Progenitor cell of endocrine pancreas (in vitro differentiated cells): ENCODE results near the gene TTLL11. TPM values are rescaled to one million over a fixed set of nuclear protein-coding genes. Genes with fewer than 3 reads are reported as not detected.

Experiments used
- DNase-seq: peaks from one replicate; pipeline ENCODE4 v3.0.0; 2021; ENCODE audit warnings: low spot score; ENCODE audit not compliant: unreplicated experiment
- H3K27ac Mint-ChIP-seq: 2 replicates; pipeline ENCODE4 v1.8.0; 2021; ENCODE audit warnings: mild to moderate bottlenecking, moderate library complexity, mixed read lengths
- H3K27me3 Mint-ChIP-seq: 2 replicates; pipeline ENCODE4 v1.8.0; 2021; ENCODE audit warnings: mixed read lengths
- H3K36me3 Mint-ChIP-seq: 2 replicates; pipeline ENCODE4 v1.8.0; 2022; ENCODE audit warnings: mixed read lengths; ENCODE audit not compliant: insufficient read depth
- H3K4me1 Mint-ChIP-seq: 2 replicates; pipeline ENCODE4 v1.8.0; 2021; ENCODE audit warnings: low read depth, mixed read lengths
- H3K4me3 Mint-ChIP-seq: 2 replicates; pipeline ENCODE4 v1.8.0; 2021; ENCODE audit warnings: low read depth, mild to moderate bottlenecking, moderate library complexity, mixed read lengths
- H3K9me3 Mint-ChIP-seq: 2 replicates; pipeline ENCODE4 v1.8.0; 2021; ENCODE audit warnings: low read depth, mixed read lengths
- total RNA-seq: library from RNA; stranded (reverse); gene quantifications from 2 replicates; pipeline ENCODE4 v1.2.1, GENCODE V29; 2021
- TF ChIP-seq, protein P1 (sequence below): fragments of 200-600 bp; sonication (generic); IDR thresholded peaks from one replicate; pipeline ENCODE4 v1.5.0; 2021; ENCODE audit warnings: antibody characterized with exemption, mild to moderate bottlenecking; ENCODE audit not compliant: unreplicated experiment

The TTLL11 gene
- total RNA-seq, 1 donor from 2014 or later: 5.3 TPM

DNA sequence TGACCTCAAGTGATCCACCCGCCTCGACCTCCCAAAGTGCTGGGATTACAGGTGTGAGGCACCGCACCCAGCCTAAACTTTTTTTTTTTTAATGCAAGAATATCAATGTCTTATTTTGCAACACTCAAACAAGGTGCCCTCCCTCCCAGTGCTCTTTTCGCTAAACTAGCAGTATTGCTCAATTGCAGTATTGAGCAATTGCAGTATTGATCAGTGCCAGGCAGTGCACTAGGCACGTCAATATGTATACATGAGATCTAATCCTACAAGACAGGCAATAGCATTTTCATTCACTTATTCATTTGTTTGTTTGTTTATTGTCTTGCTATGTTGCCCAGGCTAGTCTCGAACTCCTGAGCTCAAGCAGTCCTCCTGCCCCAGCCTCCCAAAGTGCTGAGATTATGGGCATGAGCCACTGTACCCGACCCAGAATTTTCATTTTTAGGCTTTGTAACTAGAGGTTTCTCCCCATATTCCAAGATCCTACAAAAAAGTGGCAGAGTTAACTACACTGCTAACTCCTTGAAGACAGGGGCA lies 94.5 kb downstream of the TTLL11 start:
- no peak for DNase-seq
- no peaks in the 10 kb centered on the region for H3K9me3 Mint-ChIP-seq
- H3K4me1 Mint-ChIP-seq: peaks cover 3% of the 10 kb centered on the region
- TF ChIP-seq, protein P1, sequence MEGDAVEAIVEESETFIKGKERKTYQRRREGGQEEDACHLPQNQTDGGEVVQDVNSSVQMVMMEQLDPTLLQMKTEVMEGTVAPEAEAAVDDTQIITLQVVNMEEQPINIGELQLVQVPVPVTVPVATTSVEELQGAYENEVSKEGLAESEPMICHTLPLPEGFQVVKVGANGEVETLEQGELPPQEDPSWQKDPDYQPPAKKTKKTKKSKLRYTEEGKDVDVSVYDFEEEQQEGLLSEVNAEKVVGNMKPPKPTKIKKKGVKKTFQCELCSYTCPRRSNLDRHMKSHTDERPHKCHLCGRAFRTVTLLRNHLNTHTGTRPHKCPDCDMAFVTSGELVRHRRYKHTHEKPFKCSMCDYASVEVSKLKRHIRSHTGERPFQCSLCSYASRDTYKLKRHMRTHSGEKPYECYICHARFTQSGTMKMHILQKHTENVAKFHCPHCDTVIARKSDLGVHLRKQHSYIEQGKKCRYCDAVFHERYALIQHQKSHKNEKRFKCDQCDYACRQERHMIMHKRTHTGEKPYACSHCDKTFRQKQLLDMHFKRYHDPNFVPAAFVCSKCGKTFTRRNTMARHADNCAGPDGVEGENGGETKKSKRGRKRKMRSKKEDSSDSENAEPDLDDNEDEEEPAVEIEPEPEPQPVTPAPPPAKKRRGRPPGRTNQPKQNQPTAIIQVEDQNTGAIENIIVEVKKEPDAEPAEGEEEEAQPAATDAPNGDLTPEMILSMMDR: no peak
- H3K36me3 Mint-ChIP-seq: no peaks in the 10 kb centered on the region
- H3K27me3 Mint-ChIP-seq: no peaks in the 10 kb centered on the region
- H3K4me3 Mint-ChIP-seq: no peak overlapping the region
- no peak overlapping the region for H3K27ac Mint-ChIP-seq

DNA sequence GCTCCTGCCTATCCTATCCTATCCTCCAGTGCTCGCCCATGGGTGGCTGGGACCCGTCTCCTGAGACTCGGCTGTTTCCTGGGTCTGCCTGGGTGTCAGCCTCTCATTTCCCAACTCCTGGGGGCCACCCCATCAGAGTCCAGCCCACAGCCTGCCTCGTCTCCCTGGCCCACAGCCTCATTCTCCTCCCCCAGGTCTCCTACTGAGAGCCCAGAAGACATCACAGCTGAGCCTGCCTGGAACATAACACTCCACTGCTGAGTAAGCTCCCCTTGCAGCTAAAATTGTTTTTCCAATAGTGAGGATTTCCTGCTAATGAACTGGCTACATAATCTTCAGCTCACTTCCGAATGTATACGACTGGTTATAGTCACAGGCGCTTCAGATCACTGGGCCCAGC lies 95.3 kb downstream of the TTLL11 start:
- H3K4me3 Mint-ChIP-seq: no peak overlapping the region
- no peaks in the 10 kb centered on the region for H3K36me3 Mint-ChIP-seq

DNA sequence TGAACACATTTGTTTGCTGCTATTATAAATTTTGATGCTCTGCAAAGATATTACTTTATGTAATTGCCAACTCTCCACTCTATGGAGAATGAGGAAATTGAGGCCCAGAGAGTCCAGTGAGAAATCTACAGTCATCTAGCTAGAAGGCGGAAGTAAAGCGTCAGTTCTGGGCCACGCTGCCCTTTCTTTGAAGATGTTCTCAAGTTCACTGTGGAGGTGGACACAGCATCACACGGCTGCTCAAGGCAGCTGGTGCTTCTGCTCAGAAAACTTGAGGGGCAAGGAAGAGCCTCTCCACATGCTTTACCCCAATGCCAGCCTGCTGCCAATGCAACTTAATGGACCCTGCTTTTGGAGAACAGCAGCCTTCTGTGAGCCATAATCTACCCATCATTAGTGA lies 96.3 kb downstream of the TTLL11 start:
- Mint-ChIP-seq H3K27me3 (no peaks in the 10 kb centered on the region), H3K9me3 (no peaks in the 10 kb centered on the region), H3K36me3 (no peaks in the 10 kb centered on the region), H3K27ac (no peak overlapping the region), H3K4me1 (no peaks in the 10 kb centered on the region), H3K4me3 (no peak overlapping the region)
- no peak for DNase-seq
- TF ChIP-seq, protein P1: no peak

More for the DNA sequence above, 95.3 kb downstream of the TTLL11 start:
- H3K27ac Mint-ChIP-seq: no peak overlapping the region
- no peaks in the 10 kb centered on the region for H3K27me3 Mint-ChIP-seq
- DNase-seq: no peak
- peaks cover 3% of the 10 kb centered on the region for H3K4me1 Mint-ChIP-seq
- no peaks in the 10 kb centered on the region for H3K9me3 Mint-ChIP-seq
- TF ChIP-seq, protein P1: no peak

DNA sequence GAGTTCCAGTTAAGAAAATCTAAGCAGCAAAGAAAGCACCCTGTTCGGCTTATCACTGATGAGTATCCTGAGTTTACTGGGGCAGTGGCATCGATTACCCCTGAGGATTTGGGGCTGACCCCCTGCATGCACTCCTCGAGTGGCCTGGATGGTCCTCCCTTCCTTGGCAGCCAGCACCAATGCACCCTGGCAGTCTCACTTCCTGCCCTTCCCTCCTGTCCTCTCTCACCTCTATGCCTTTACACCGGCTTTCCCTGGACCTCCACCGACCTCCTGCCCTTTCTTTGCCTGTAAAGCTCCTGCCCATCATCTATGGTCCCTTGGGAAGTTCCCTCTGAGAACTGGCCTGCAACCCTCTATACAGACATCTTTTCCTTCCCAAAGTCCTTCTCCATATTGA lies 97.1 kb downstream of the TTLL11 start:
- H3K4me1 Mint-ChIP-seq: no peaks in the 10 kb centered on the region
- TF ChIP-seq, protein P1: no peak
- no peaks in the 10 kb centered on the region for H3K27me3 Mint-ChIP-seq
- H3K27ac Mint-ChIP-seq: no peak overlapping the region
- no peak for DNase-seq
- no peak overlapping the region for H3K4me3 Mint-ChIP-seq
- no peaks in the 10 kb centered on the region for H3K9me3 Mint-ChIP-seq
- no peaks in the 10 kb centered on the region for H3K36me3 Mint-ChIP-seq

DNA sequence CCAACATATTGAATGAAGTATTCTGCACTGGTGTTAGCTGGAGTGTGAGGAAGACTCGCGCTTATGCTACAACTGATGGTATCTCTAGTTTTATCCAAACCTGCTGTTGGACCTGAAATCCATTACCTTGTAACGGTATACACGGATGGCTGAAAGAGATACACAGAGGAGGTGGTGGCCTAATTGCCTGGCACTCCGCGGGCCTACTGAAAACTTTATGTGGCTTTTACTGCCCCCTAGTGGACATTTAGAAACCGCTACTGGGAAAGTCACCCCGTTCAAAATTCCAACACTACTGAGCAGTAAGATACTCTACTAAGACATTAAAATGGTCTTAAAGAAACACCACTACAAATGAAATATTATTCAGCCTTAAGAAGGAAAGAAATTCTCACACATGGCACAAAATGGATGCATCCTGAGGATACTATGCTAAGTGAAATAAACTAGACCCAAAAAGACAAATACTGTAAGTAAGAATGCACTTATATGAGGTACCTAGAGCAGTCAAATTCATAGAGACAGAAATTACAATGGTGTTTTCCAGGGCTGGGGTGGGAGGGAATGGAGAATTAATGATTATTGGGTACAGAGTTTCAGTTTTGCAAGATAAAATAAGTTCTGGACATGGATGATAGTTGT lies 100.4 kb downstream of the TTLL11 start:
- Mint-ChIP-seq H3K27ac (no peak overlapping the region), H3K27me3 (peaks cover 12% of the 10 kb centered on the region), H3K36me3 (no peaks in the 10 kb centered on the region), H3K4me3 (no peak overlapping the region), H3K9me3 (no peaks in the 10 kb centered on the region), H3K4me1 (peaks cover 3% of the 10 kb centered on the region)
- DNase-seq: peak; percentile 16
- TF ChIP-seq, protein P1: peak; percentile 88
